CD4-positive, alpha-beta T cell treated with Interleukin-10 for 1 hour (primary cell): ENCODE measurements around the gene CCDC74B.
"Not testable (repeated sequence)": the region's sequence is repeated elsewhere in the genome, so short reads cannot be mapped to it uniquely, and the experiment has no call there.

ENCODE experiments used
- DNase-seq: peaks from one replicate; pipeline ENCODE4 v3.0.0-alpha.2; 2020

Gene CCDC74B

GRCh38 chr2:130145006-130145414 lies at the start of gene CCDC74B:
Gene CCDC74B, minus strand, starts transcription at chr2:130145112. Its CDS starts 116 bp downstream, at chr2:130144996.
- peak; percentile 65 for DNase-seq

- DNase-seq: not testable (repeated sequence)
Measured at GRCh38 chr2:130193824-130194223, 48.9 kb upstream of the CCDC74B start.

GRCh38 chr2:130192451-130192850 lies 47.5 kb upstream of the CCDC74B start:
- DNase-seq: not testable (repeated sequence)

GRCh38 chr2:130191319-130191718 lies 46.4 kb upstream of the CCDC74B start:
- not testable (repeated sequence) for DNase-seq

- no peak for DNase-seq
Measured at GRCh38 chr2:130190237-130190636, 45.3 kb upstream of the CCDC74B start.

GRCh38 chr2:130188958-130189357 lies 44.0 kb upstream of the CCDC74B start:
- DNase-seq: not testable (repeated sequence)

- not testable (repeated sequence) for DNase-seq
Measured at GRCh38 chr2:130187859-130188792, 43.2 kb upstream of the CCDC74B start.

- DNase-seq: no peak
Measured at GRCh38 chr2:130187268-130187667, 42.4 kb upstream of the CCDC74B start.

- DNase-seq: no peak
Measured at GRCh38 chr2:130186391-130186790, 41.5 kb upstream of the CCDC74B start.

- no peak for DNase-seq
Measured at GRCh38 chr2:130185896-130186295, 41.0 kb upstream of the CCDC74B start.

- no peak for DNase-seq
Measured at GRCh38 chr2:130185436-130185835, 40.5 kb upstream of the CCDC74B start.

GRCh38 chr2:130183512-130184373 lies 38.8 kb upstream of the CCDC74B start:
- no peak for DNase-seq

GRCh38 chr2:130182826-130183511 lies 38.1 kb upstream of the CCDC74B start:
- DNase-seq: not testable (repeated sequence)

- peak; percentile 91 for DNase-seq
Measured at GRCh38 chr2:130181880-130182682, 37.2 kb upstream of the CCDC74B start, which contains the start of gene MZT2B. Gene MZT2B, plus strand, starts transcription at chr2:130182262. Its CDS starts 21 bp downstream, at chr2:130182283.

GRCh38 chr2:130181325-130181879 lies 36.5 kb upstream of the CCDC74B start, which contains the start of gene SMPD4:
Gene SMPD4, minus strand, starts transcription at chr2:130181602. Its CDS starts 5,010 bp downstream, at chr2:130176592.
- peak; percentile 98 for DNase-seq

GRCh38 chr2:130180404-130181324 lies 35.8 kb upstream of the CCDC74B start:
- not testable (repeated sequence) for DNase-seq

- DNase-seq: not testable (repeated sequence)
Measured at GRCh38 chr2:130174866-130175265, 30.0 kb upstream of the CCDC74B start.

GRCh38 chr2:130169896-130170295 lies 25.0 kb upstream of the CCDC74B start:
- no peak for DNase-seq

GRCh38 chr2:130169163-130169562 lies 24.3 kb upstream of the CCDC74B start:
- DNase-seq: not testable (repeated sequence)

GRCh38 chr2:130166611-130167010 lies 21.7 kb upstream of the CCDC74B start:
- DNase-seq: not testable (repeated sequence)
